ENCODE measurements around the gene TMEM255A.

DNA sequence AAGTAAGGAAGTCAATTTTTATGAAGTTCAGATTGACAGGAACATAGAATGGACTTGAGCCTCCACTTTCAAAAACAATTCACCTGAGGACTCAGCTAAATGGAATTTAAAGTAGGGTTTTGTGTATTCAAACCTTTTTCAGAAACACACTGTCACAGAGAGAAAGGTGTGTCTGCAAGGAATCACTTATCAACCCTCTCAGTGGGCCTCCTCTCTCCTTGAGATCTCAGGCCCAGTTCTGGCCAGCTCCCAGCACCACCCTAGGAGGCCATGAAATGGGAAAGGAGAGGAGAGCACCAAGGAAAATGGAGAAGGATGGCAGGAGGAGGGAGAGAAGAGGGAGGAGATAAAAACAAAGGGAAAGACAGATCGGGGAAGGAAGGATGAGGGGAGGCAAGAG lies 28.6 kb downstream of the TMEM255A start:
- TF ChIP-seq, protein P1, sequence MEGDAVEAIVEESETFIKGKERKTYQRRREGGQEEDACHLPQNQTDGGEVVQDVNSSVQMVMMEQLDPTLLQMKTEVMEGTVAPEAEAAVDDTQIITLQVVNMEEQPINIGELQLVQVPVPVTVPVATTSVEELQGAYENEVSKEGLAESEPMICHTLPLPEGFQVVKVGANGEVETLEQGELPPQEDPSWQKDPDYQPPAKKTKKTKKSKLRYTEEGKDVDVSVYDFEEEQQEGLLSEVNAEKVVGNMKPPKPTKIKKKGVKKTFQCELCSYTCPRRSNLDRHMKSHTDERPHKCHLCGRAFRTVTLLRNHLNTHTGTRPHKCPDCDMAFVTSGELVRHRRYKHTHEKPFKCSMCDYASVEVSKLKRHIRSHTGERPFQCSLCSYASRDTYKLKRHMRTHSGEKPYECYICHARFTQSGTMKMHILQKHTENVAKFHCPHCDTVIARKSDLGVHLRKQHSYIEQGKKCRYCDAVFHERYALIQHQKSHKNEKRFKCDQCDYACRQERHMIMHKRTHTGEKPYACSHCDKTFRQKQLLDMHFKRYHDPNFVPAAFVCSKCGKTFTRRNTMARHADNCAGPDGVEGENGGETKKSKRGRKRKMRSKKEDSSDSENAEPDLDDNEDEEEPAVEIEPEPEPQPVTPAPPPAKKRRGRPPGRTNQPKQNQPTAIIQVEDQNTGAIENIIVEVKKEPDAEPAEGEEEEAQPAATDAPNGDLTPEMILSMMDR (IDR thresholded peaks at IDR 0.05): no peak
- no peak for TF ChIP-seq POLR2A (IDR thresholded peaks at IDR 0.05)
